GM23338 (cell line): ENCODE data around the gene CNIH3. TPM values are rescaled to one million over a fixed set of nuclear protein-coding genes. Genes with fewer than 3 reads are reported as not detected.

ENCODE experiments used
- ATAC-seq: fragments of 200-7000 bp; cut with Tn5 transposase; 3 replicates; pipeline ENCODE4 v1.9.1; 2020
- DNase-seq: peaks from one replicate; pipeline ENCODE4 v3.0.0-alpha.2; 2015; ENCODE audit warnings: low spot score
- H2AFZ ChIP-seq: fragments of 200-600 bp; sonication (generic); 2 replicates; pipeline ENCODE4 v1.8.0; 2016; ENCODE audit warnings: antibody characterized with exemption, mild to moderate bottlenecking, moderate library complexity
- H3F3A ChIP-seq: fragments of 200-600 bp; sonication (generic); replicated peaks from 2 replicates; pipeline ENCODE4 v1.8.0; 2017; ENCODE audit warnings: antibody characterized with exemption, mixed run types, low read depth
- H3K27ac ChIP-seq: fragments of 200-600 bp; sonication (generic); 2 replicates; pipeline ENCODE4 v1.6.1; 2016; ENCODE audit warnings: low read depth
- H3K27me3 ChIP-seq: fragments of 200-600 bp; sonication (generic); 2 replicates; pipeline ENCODE4 v1.8.0; 2016; ENCODE audit warnings: mild to moderate bottlenecking, mixed run types, moderate library complexity; ENCODE audit not compliant: insufficient read depth
- H3K36me3 ChIP-seq: fragments of 200-600 bp; sonication (generic); 2 replicates; pipeline ENCODE4 v1.8.0; 2016; ENCODE audit warnings: mild to moderate bottlenecking; ENCODE audit not compliant: insufficient read depth
- H3K4me1 ChIP-seq: fragments of 200-600 bp; sonication (generic); 2 replicates; pipeline ENCODE4 v1.8.0; 2016; ENCODE audit warnings: mild to moderate bottlenecking, moderate library complexity; ENCODE audit not compliant: insufficient read depth
- H3K4me2 ChIP-seq: fragments of 200-600 bp; sonication (generic); 2 replicates; pipeline ENCODE4 v1.7.1; 2017; ENCODE audit warnings: mixed run types
- H3K4me3 ChIP-seq: fragments of 200-600 bp; sonication (generic); 2 replicates; pipeline ENCODE4 v1.6.1; 2016; ENCODE audit warnings: mixed run types
- H3K79me2 ChIP-seq: fragments of 200-600 bp; sonication (generic); replicated peaks from 2 replicates; pipeline ENCODE4 v1.8.0; 2017; ENCODE audit warnings: mild to moderate bottlenecking; ENCODE audit not compliant: insufficient read depth
- H3K9me2 ChIP-seq: fragments of 200-600 bp; sonication (generic); 2 replicates; pipeline ENCODE4 v1.8.0; 2017; ENCODE audit not compliant: insufficient read depth
- H4K20me1 ChIP-seq: fragments of 200-600 bp; sonication (generic); replicated peaks from 2 replicates; pipeline ENCODE4 v1.8.0; 2017; ENCODE audit warnings: mild to moderate bottlenecking; ENCODE audit not compliant: insufficient read depth
- H3K27ac Mint-ChIP-seq: 2 replicates; pipeline ENCODE4 v1.8.0; 2020; ENCODE audit warnings: inconsistent platforms, mild to moderate bottlenecking, moderate library complexity, mixed read lengths
- H3K27me3 Mint-ChIP-seq: 3 replicates; pipeline ENCODE4 v1.8.0; 2022; ENCODE audit warnings: low read depth, mild to moderate bottlenecking, moderate library complexity, mixed read lengths, inconsistent platforms; ENCODE audit not compliant: insufficient read depth, poor library complexity
- H3K36me3 Mint-ChIP-seq: 3 replicates; pipeline ENCODE4 v1.8.0; 2021; ENCODE audit warnings: low read depth, mild to moderate bottlenecking, inconsistent platforms, moderate library complexity, mixed read lengths
- H3K4me1 Mint-ChIP-seq: 3 replicates; pipeline ENCODE4 v1.8.0; 2020; ENCODE audit warnings: mild to moderate bottlenecking, inconsistent platforms, mixed read lengths
- H3K4me3 Mint-ChIP-seq: 3 replicates; pipeline ENCODE4 v1.8.0; 2021; ENCODE audit warnings: moderate library complexity, mild to moderate bottlenecking, inconsistent platforms, mixed read lengths
- H3K9me3 Mint-ChIP-seq: 3 replicates; pipeline ENCODE4 v1.8.0; 2020; ENCODE audit warnings: moderate library complexity, mild to moderate bottlenecking, inconsistent platforms, mixed read lengths
- CREB1 ChIP-seq: fragments of 250-450 bp; sonication (Bioruptor Pico); IDR thresholded peaks from 2 replicates; pipeline ENCODE4 v1.5.0; 2020; ENCODE audit warnings: low read depth, mild to moderate bottlenecking, moderate library complexity
- EZH2 ChIP-seq: fragments of 200-600 bp; sonication (generic); IDR thresholded peaks from one replicate; pipeline ENCODE4 v1.8.0; 2017; ENCODE audit warnings: antibody characterized with exemption, mild to moderate bottlenecking, low read depth; ENCODE audit not compliant: unreplicated experiment
- EZH2phosphoT487 ChIP-seq: fragments of 200-600 bp; sonication (generic); IDR thresholded peaks from one replicate; pipeline ENCODE4 v1.8.1; 2018; ENCODE audit warnings: antibody characterized with exemption; ENCODE audit not compliant: unreplicated experiment
- JUNB ChIP-seq: IDR thresholded peaks from one replicate; pipeline ENCODE4 v1.6.1; 2016; ENCODE audit warnings: antibody characterized with exemption; ENCODE audit not compliant: unreplicated experiment
- NANOG ChIP-seq: IDR thresholded peaks from 2 replicates; pipeline ENCODE4 v1.6.1; 2016; ENCODE audit warnings: antibody characterized with exemption, borderline replicate concordance
- POLR2AphosphoS5 ChIP-seq: IDR thresholded peaks from 2 replicates; pipeline ENCODE4 v1.6.1; 2016; ENCODE audit warnings: antibody characterized with exemption, low read depth
- STAT1 ChIP-seq: IDR thresholded peaks from one replicate; pipeline ENCODE4 v1.6.1; 2016; ENCODE audit warnings: antibody characterized with exemption; ENCODE audit not compliant: unreplicated experiment
- ZNF114 ChIP-seq: fragments of 250-450 bp; sonication (Bioruptor Pico); IDR thresholded peaks from 2 replicates; pipeline ENCODE4 v1.5.0; 2020; ENCODE audit warnings: mild to moderate bottlenecking, moderate library complexity
- ZNF331 ChIP-seq: fragments of 250-450 bp; sonication (Bioruptor Pico); IDR thresholded peaks from 2 replicates; pipeline ENCODE4 v1.5.0; 2020; ENCODE audit warnings: low read depth, mild to moderate bottlenecking, moderate library complexity
- polyA plus RNA-seq: library from polyadenylated mRNA; unstranded; fragments of >200 nt; fragmentation: Nextera tagmentation; extraction: Ambion mirVana; gene quantifications from 2 replicates; pipeline ENCODE4 v1.2.1, GENCODE V29; 2016
- total RNA-seq: library from RNA; depleted of rRNA; stranded (reverse); fragments of >200 nt; shearing (Covaris generic); gene quantifications from 2 replicates; pipeline ENCODE4 v1.2.3, GENCODE V29; 2014
- TF ChIP-seq, protein P1 (sequence below): IDR thresholded peaks from 2 replicates; pipeline ENCODE4 v1.6.1; 2016; ENCODE audit warnings: antibody characterized with exemption
- TF ChIP-seq, protein P2 (sequence below): IDR thresholded peaks from one replicate; pipeline ENCODE4 v1.6.1; 2018; ENCODE audit warnings: antibody characterized with exemption; ENCODE audit not compliant: unreplicated experiment
- TF ChIP-seq, protein P3 (sequence below): fragments of 250-450 bp; sonication (Bioruptor Pico); IDR thresholded peaks from 2 replicates; pipeline ENCODE4 v1.5.0; 2020; ENCODE audit warnings: mild to moderate bottlenecking, moderate library complexity
- TF ChIP-seq, protein P4 (sequence below), 2 experiments: fragments of 200-600 bp in 1 of 2; sonication (generic) in 1 of 2; conservative IDR thresholded peaks; 2 replicates each; pipeline versions ENCODE4 v1.5.1 to v1.6.1; 2016 to 2017; ENCODE audit warnings: antibody characterized with exemption in 2 of 2, low read depth in 2 of 2, mild to moderate bottlenecking in 2 of 2, moderate library complexity in 1 of 2

The CNIH3 gene
- total and polyA plus RNA-seq, 2 experiments from 2014 or later: 3.6 to 5.1 TPM

DNA sequence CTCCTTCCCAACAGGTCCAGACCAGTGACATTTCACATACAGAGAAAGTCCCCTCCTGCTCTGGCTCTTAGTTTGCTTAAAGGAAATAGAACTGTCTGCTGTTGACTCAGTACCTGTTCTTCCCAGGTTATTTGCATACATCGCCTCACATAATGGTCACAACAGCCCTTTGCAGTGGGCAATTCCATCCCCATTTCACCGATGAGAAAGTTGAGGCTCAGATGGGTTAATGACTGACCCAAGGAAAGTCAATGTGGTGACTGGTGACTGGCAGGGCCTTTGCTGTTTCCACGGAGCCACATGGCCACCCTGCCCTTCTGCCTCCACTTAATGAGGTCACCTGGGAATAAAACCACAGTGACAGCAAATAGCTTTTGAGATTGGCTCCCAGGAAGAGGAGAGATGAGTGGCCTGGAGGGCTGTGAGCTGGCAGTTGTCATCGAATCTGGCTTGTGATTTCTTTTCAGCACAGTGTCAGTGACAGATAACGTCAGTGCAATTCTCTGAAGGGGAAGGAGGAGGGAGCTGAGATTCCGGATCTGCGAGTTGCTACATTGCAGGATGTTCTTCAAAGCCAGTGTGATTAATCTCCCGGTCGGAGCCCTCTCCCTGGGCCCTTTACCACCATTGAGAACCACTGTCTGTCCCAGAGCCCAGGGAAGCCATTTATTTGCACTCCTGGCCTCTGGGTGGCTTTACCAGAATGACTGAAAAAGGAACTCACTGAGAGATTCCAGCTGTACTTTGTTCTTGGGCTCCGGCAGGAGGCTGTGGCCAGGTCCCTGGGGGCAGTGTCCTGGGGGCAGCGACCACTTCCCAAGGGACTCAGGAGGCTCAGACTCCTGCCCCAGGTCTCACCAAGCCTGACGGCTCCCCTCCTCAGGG lies 117.2 kb downstream of the CNIH3 start:
- H3K9me2 ChIP-seq: no peaks in the 10 kb centered on the region
- Mint-ChIP-seq H3K4me3 (no peak overlapping the region), H3K4me1 (peaks cover 47% of the 10 kb centered on the region), H3K27me3 (peaks cover 18% of the 10 kb centered on the region), H3K36me3 (no peaks in the 10 kb centered on the region; the same call in 2 of the 3 replicates), H3K9me3 (no peaks in the 10 kb centered on the region), H3K27ac (no peak overlapping the region)
- DNase-seq (no peak), ATAC-seq (no peak)
- TF ChIP-seq EZH2phosphoT487 (no peak), STAT1 (no peak), NANOG (no peak), CREB1 (CRISPR knock-in tag) (no peak), EZH2 (no peak), JUNB (no peak), ZNF331 (CRISPR knock-in tag) (no peak), POLR2AphosphoS5 (no peak), ZNF114 (CRISPR knock-in tag) (no peak)
- TF ChIP-seq, protein P1, sequence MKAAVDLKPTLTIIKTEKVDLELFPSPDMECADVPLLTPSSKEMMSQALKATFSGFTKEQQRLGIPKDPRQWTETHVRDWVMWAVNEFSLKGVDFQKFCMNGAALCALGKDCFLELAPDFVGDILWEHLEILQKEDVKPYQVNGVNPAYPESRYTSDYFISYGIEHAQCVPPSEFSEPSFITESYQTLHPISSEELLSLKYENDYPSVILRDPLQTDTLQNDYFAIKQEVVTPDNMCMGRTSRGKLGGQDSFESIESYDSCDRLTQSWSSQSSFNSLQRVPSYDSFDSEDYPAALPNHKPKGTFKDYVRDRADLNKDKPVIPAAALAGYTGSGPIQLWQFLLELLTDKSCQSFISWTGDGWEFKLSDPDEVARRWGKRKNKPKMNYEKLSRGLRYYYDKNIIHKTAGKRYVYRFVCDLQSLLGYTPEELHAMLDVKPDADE: no peak
- TF ChIP-seq, protein P2, sequence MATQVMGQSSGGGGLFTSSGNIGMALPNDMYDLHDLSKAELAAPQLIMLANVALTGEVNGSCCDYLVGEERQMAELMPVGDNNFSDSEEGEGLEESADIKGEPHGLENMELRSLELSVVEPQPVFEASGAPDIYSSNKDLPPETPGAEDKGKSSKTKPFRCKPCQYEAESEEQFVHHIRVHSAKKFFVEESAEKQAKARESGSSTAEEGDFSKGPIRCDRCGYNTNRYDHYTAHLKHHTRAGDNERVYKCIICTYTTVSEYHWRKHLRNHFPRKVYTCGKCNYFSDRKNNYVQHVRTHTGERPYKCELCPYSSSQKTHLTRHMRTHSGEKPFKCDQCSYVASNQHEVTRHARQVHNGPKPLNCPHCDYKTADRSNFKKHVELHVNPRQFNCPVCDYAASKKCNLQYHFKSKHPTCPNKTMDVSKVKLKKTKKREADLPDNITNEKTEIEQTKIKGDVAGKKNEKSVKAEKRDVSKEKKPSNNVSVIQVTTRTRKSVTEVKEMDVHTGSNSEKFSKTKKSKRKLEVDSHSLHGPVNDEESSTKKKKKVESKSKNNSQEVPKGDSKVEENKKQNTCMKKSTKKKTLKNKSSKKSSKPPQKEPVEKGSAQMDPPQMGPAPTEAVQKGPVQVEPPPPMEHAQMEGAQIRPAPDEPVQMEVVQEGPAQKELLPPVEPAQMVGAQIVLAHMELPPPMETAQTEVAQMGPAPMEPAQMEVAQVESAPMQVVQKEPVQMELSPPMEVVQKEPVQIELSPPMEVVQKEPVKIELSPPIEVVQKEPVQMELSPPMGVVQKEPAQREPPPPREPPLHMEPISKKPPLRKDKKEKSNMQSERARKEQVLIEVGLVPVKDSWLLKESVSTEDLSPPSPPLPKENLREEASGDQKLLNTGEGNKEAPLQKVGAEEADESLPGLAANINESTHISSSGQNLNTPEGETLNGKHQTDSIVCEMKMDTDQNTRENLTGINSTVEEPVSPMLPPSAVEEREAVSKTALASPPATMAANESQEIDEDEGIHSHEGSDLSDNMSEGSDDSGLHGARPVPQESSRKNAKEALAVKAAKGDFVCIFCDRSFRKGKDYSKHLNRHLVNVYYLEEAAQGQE: no peak
- TF ChIP-seq, protein P3, sequence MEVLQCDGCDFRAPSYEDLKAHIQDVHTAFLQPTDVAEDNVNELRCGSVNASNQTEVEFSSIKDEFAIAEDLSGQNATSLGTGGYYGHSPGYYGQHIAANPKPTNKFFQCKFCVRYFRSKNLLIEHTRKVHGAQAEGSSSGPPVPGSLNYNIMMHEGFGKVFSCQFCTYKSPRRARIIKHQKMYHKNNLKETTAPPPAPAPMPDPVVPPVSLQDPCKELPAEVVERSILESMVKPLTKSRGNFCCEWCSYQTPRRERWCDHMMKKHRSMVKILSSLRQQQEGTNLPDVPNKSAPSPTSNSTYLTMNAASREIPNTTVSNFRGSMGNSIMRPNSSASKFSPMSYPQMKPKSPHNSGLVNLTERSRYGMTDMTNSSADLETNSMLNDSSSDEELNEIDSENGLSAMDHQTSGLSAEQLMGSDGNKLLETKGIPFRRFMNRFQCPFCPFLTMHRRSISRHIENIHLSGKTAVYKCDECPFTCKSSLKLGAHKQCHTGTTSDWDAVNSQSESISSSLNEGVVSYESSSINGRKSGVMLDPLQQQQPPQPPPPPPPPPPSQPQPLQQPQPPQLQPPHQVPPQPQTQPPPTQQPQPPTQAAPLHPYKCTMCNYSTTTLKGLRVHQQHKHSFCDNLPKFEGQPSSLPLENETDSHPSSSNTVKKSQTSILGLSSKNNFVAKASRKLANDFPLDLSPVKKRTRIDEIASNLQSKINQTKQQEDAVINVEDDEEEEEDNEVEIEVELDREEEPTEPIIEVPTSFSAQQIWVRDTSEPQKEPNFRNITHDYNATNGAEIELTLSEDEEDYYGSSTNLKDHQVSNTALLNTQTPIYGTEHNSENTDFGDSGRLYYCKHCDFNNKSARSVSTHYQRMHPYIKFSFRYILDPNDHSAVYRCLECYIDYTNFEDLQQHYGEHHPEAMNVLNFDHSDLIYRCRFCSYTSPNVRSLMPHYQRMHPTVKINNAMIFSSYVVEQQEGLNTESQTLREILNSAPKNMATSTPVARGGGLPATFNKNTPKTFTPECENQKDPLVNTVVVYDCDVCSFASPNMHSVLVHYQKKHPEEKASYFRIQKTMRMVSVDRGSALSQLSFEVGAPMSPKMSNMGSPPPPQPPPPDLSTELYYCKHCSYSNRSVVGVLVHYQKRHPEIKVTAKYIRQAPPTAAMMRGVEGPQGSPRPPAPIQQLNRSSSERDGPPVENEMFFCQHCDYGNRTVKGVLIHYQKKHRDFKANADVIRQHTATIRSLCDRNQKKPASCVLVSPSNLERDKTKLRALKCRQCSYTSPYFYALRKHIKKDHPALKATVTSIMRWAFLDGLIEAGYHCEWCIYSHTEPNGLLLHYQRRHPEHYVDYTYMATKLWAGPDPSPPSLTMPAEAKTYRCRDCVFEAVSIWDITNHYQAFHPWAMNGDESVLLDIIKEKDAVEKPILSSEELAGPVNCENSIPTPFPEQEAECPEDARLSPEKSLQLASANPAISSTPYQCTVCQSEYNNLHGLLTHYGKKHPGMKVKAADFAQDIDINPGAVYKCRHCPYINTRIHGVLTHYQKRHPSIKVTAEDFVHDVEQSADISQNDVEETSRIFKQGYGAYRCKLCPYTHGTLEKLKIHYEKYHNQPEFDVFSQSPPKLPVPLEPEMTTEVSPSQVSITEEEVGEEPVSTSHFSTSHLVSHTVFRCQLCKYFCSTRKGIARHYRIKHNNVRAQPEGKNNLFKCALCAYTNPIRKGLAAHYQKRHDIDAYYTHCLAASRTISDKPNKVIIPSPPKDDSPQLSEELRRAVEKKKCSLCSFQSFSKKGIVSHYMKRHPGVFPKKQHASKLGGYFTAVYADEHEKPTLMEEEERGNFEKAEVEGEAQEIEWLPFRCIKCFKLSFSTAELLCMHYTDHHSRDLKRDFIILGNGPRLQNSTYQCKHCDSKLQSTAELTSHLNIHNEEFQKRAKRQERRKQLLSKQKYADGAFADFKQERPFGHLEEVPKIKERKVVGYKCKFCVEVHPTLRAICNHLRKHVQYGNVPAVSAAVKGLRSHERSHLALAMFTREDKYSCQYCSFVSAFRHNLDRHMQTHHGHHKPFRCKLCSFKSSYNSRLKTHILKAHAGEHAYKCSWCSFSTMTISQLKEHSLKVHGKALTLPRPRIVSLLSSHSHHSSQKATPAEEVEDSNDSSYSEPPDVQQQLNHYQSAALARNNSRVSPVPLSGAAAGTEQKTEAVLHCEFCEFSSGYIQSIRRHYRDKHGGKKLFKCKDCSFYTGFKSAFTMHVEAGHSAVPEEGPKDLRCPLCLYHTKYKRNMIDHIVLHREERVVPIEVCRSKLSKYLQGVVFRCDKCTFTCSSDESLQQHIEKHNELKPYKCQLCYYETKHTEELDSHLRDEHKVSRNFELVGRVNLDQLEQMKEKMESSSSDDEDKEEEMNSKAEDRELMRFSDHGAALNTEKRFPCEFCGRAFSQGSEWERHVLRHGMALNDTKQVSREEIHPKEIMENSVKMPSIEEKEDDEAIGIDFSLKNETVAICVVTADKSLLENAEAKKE: no peak
- TF ChIP-seq, protein P4, sequence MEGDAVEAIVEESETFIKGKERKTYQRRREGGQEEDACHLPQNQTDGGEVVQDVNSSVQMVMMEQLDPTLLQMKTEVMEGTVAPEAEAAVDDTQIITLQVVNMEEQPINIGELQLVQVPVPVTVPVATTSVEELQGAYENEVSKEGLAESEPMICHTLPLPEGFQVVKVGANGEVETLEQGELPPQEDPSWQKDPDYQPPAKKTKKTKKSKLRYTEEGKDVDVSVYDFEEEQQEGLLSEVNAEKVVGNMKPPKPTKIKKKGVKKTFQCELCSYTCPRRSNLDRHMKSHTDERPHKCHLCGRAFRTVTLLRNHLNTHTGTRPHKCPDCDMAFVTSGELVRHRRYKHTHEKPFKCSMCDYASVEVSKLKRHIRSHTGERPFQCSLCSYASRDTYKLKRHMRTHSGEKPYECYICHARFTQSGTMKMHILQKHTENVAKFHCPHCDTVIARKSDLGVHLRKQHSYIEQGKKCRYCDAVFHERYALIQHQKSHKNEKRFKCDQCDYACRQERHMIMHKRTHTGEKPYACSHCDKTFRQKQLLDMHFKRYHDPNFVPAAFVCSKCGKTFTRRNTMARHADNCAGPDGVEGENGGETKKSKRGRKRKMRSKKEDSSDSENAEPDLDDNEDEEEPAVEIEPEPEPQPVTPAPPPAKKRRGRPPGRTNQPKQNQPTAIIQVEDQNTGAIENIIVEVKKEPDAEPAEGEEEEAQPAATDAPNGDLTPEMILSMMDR (conservative IDR thresholded peaks at IDR 0.05; ENCODE audit: low read depth in 2 of 2): no peak
- no peaks in the 10 kb centered on the region for H3K36me3 ChIP-seq
- no peak overlapping the region for H3K27ac ChIP-seq
- no peaks in the 10 kb centered on the region for H3K79me2 ChIP-seq
- peaks cover 23% of the 10 kb centered on the region for H3K4me1 ChIP-seq
- H2AFZ ChIP-seq: no peak overlapping the region
- H3K4me3 ChIP-seq: no peak overlapping the region
- H4K20me1 ChIP-seq: no peaks in the 10 kb centered on the region
- no peaks in the 10 kb centered on the region for H3F3A ChIP-seq
- H3K4me2 ChIP-seq: no peak overlapping the region
- H3K27me3 ChIP-seq: no peaks in the 10 kb centered on the region
